C4-2B (cell line): ENCODE measurements around the gene ABCA5.

Source experiments
- ZFX ChIP-seq: fragments of 450-650 bp; IDR thresholded peaks from 2 replicates; pipeline ENCODE4 v1.6.1; 2017
- TF ChIP-seq, protein P1 (sequence below): fragments of 450-650 bp; conservative IDR thresholded peaks from 2 replicates; pipeline ENCODE4 v1.5.1; 2017; ENCODE audit warnings: mild to moderate bottlenecking

DNA sequence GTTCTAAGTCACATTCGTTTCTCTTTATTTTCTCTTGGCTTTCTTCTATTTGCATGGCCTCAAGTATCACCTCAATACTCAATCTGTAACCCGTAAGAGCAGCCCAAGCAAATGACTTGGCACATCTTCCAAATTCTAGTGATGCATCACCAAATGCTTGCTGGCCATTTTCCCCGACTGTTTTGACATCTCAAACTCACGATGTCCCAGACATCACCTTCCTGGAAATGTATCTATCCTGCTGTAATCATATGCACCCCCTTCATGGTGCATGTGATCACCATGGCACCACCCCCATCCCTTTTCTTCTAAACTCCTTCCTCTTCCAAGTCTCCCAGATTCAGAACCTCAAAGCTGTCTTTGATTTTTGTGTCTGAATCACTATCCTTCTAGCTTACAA is 24.0 kb upstream of the ABCA5 start:
- TF ChIP-seq, protein P1, sequence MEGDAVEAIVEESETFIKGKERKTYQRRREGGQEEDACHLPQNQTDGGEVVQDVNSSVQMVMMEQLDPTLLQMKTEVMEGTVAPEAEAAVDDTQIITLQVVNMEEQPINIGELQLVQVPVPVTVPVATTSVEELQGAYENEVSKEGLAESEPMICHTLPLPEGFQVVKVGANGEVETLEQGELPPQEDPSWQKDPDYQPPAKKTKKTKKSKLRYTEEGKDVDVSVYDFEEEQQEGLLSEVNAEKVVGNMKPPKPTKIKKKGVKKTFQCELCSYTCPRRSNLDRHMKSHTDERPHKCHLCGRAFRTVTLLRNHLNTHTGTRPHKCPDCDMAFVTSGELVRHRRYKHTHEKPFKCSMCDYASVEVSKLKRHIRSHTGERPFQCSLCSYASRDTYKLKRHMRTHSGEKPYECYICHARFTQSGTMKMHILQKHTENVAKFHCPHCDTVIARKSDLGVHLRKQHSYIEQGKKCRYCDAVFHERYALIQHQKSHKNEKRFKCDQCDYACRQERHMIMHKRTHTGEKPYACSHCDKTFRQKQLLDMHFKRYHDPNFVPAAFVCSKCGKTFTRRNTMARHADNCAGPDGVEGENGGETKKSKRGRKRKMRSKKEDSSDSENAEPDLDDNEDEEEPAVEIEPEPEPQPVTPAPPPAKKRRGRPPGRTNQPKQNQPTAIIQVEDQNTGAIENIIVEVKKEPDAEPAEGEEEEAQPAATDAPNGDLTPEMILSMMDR, result no peak
- TF ChIP-seq ZFX, result no peak
